PC-3 (cell line): ENCODE data around the gene ZNF343. TPM values are rescaled to one million over a fixed set of nuclear protein-coding genes. Genes with fewer than 3 reads are reported as not detected.

Source experiments
- ATAC-seq: fragments of 200-7000 bp; cut with Tn5 transposase; 2 replicates; pipeline ENCODE4 v1.9.1; 2020; ENCODE audit warnings: mild to moderate bottlenecking, moderate library complexity
- BruUV-seq: library from RNA; stranded (reverse); fragments of 400-500 nt; replicated peaks from 2 replicates; lab custom pipeline; 2021; lab: Mats Ljungman, UMichigan
- CTCF ChIA-PET: fragments of 300-600 bp; sonication (Branson Sonifier 250); formaldehyde crosslinking; loops from one replicate; lab custom pipeline; 2022; ENCODE audit warnings: antibody characterized with exemption; lab: Charles Lee
- POLR2A ChIA-PET: fragments of 300-600 bp; sonication (Branson Sonifier 250); formaldehyde crosslinking; loops from one replicate; lab custom pipeline; 2022; ENCODE audit warnings: antibody characterized with exemption; ENCODE audit not compliant: unreplicated experiment; lab: Charles Lee
- DNase-seq: peaks from one replicate; pipeline ENCODE4 v3.0.0-alpha.2; 2015
- H2AFZ ChIP-seq: fragments of 300-600 bp; sonication (generic); 2 replicates; pipeline ENCODE4 v1.6.0; 2016; ENCODE audit warnings: antibody characterized with exemption, low read length
- H3F3A ChIP-seq: fragments of 300-600 bp; sonication (generic); one replicate; pipeline ENCODE4 v1.6.0; 2017; ENCODE audit warnings: antibody characterized with exemption, low read length, control low read depth, mild to moderate bottlenecking; ENCODE audit not compliant: unreplicated experiment
- H3K27ac ChIP-seq: fragments of 300-600 bp; sonication (generic); 2 replicates; pipeline ENCODE4 v1.5.1; 2016; ENCODE audit warnings: mild to moderate bottlenecking, low read length
- H3K27me3 ChIP-seq: fragments of 300-600 bp; sonication (generic); 2 replicates; pipeline ENCODE4 v1.6.1; 2016; ENCODE audit warnings: low read length, mixed read lengths
- H3K36me3 ChIP-seq: fragments of 300-600 bp; sonication (generic); 2 replicates; pipeline ENCODE4 v1.6.1; 2016; ENCODE audit warnings: low read depth, mixed run types, low read length, mixed read lengths
- H3K4me1 ChIP-seq: fragments of 300-600 bp; sonication (generic); 2 replicates; pipeline ENCODE4 v1.5.1; 2016; ENCODE audit warnings: low read length; ENCODE audit not compliant: insufficient read depth
- H3K4me2 ChIP-seq: fragments of 300-600 bp; sonication (generic); 2 replicates; pipeline ENCODE4 v1.6.0; 2016; ENCODE audit warnings: low read length
- H3K4me3 ChIP-seq: fragments of 300-600 bp; sonication (generic); 2 replicates; pipeline ENCODE4 v1.5.1; 2016; ENCODE audit warnings: mild to moderate bottlenecking, low read length, mixed read lengths
- H3K79me2 ChIP-seq: fragments of 300-600 bp; sonication (generic); 2 replicates; pipeline ENCODE4 v1.6.1; 2017; ENCODE audit warnings: low read length, mixed read lengths
- H3K9ac ChIP-seq: fragments of 300-600 bp; sonication (generic); 2 replicates; pipeline ENCODE4 v1.6.0; 2016; ENCODE audit warnings: mild to moderate bottlenecking, low read length
- H3K9me2 ChIP-seq: fragments of 300-600 bp; sonication (generic); replicated peaks from 2 replicates; pipeline ENCODE4 v1.6.1; 2016; ENCODE audit warnings: mixed run types, low read length, mixed read lengths
- H3K9me3 ChIP-seq: fragments of 300-600 bp; sonication (generic); 2 replicates; pipeline ENCODE4 v1.6.1; 2016; ENCODE audit warnings: low read length, mixed read lengths
- H4K20me1 ChIP-seq: fragments of 300-600 bp; sonication (generic); 2 replicates; pipeline ENCODE4 v1.6.1; 2016; ENCODE audit warnings: low read length, mixed read lengths
- EZH2 ChIP-seq: fragments of 300-600 bp; sonication (generic); IDR thresholded peaks from one replicate; pipeline ENCODE4 v1.6.1; 2017; ENCODE audit warnings: antibody characterized with exemption, mild to moderate bottlenecking, low read length; ENCODE audit not compliant: unreplicated experiment
- EZH2phosphoT487 ChIP-seq: fragments of 300-600 bp; sonication (generic); IDR thresholded peaks from 2 replicates; pipeline ENCODE4 v1.6.1; 2018; ENCODE audit warnings: mild to moderate bottlenecking, antibody characterized with exemption, low read length, borderline replicate concordance
- intact Hi-C: fragments of 100-400 bp; cut with micrococcal nuclease; formaldehyde crosslinking; loops from 2 replicates; pipeline ENCODE4 v1.9.0; 2023
- total RNA-seq: library from RNA; depleted of rRNA; stranded (reverse); fragments of >200 nt; gene quantifications from 2 replicates; pipeline ENCODE4 v1.2.3, GENCODE V29; 2014
- TF ChIP-seq, protein P1 (sequence below): fragments of 300-600 bp; sonication (generic); conservative IDR thresholded peaks from 2 replicates; pipeline ENCODE4 v1.5.1; 2017; ENCODE audit warnings: antibody characterized with exemption, low read depth, mild to moderate bottlenecking, low read length

The ZNF343 gene
- total RNA-seq, 1 experiment from 2014 or later = 7.7 TPM

DNA sequence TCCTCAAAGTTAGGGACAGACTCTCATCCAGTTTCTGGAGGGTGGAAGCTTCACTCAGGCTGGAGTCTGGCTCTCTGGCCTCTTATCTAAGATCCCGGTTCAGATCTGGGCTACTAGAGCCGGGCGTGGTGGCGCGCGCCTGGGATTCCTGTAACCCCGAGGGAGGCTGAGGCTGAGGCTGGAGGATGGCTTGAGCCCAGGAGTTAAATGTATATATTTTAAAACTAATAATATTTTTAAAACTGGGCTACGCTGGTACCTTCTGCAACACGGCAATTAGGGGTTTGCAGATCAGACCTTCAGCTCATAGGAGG is 710 bp upstream of the ZNF343 start:
- Histone ChIP-seq H3K36me3 (no peaks in the 10 kb centered on the region), H4K20me1 (no peaks in the 10 kb centered on the region), H3K9me3 (no peaks in the 10 kb centered on the region), H3K79me2 (peaks cover 18% of the 10 kb centered on the region), H2AFZ (peak overlapping the region; percentile 99), H3K9me2 (no peaks in the 10 kb centered on the region), H3K27ac (no peak overlapping the region), H3K27me3 (peaks cover 4% of the 10 kb centered on the region; the same call in 1 of the 2 replicates), H3K4me2 (peak overlapping the region; percentile 95), H3K9ac (peak overlapping the region; percentile 80), H3F3A (no peaks in the 10 kb centered on the region), H3K4me1 (peaks cover 16% of the 10 kb centered on the region), H3K4me3 (peak overlapping the region; percentile 85)
- POLR2A ChIA-PET = interaction anchor here (0.6 kb wide), 1 partner anchor 177 kb away, joined by 5 read pairs; no protein-coding TSS in a partner anchor
- CTCF ChIA-PET = interaction anchor here (0.6 to 1.1 kb wide), 3 partner anchors 13 to 15 kb away, joined by 3 read pairs; no protein-coding TSS in a partner anchor
- intact Hi-C loops = loop anchor here (1.0 kb wide), 1 partner anchor 39 kb away; the partner anchor contains the start of gene SNRPB
- TSS peak; percentile 98 for BruUV-seq
- TF ChIP-seq EZH2phosphoT487 (no peak), EZH2 (no peak)
- TF ChIP-seq, protein P1, sequence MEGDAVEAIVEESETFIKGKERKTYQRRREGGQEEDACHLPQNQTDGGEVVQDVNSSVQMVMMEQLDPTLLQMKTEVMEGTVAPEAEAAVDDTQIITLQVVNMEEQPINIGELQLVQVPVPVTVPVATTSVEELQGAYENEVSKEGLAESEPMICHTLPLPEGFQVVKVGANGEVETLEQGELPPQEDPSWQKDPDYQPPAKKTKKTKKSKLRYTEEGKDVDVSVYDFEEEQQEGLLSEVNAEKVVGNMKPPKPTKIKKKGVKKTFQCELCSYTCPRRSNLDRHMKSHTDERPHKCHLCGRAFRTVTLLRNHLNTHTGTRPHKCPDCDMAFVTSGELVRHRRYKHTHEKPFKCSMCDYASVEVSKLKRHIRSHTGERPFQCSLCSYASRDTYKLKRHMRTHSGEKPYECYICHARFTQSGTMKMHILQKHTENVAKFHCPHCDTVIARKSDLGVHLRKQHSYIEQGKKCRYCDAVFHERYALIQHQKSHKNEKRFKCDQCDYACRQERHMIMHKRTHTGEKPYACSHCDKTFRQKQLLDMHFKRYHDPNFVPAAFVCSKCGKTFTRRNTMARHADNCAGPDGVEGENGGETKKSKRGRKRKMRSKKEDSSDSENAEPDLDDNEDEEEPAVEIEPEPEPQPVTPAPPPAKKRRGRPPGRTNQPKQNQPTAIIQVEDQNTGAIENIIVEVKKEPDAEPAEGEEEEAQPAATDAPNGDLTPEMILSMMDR = no peak
- no peak for ATAC-seq
- DNase-seq = no peak

DNA sequence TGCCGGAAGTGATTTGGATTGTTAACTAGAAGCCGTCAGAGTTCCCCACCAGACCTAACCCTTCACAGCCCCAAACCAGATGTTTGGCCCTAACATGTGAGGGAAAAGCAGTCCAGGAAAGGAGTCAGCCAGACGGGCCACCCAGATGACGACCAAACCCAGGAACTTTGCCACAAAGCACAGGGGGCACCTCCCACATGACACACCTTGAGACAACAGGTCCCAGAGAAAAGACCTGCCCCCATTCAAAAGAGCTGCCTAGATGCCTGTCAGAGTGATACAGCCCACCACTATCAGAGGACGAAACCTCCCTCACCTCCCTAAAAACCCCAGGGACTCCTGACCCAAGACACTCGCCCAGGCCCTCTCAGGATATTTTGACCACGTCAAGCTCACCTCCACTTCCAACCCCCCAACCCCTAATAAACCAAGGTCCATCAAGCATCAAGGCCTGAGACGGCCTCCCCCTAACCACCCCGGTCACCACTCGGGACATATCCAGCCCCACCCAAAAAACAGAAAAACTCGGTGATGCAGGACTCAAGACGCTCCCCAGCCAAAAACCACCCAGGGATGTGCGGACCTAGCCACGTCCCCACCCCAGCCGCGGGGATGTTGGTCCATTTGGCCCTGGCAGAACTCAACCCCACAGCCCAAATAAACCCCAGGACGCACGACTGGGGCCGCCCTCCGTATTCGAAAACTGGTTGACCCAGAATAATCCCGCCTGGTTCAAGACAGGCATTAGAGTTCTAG is 662 bp downstream of the ZNF343 start:
- DNase-seq (peak; percentile 60), ATAC-seq (peak; percentile 27)
- H3K27me3 ChIP-seq = peaks cover 4% of the 10 kb centered on the region; the same call in 1 of the 2 replicates
- BruUV-seq = no TSS peak
- peak overlapping the region; percentile 85 for H3K4me3 ChIP-seq
- H3K4me1 ChIP-seq = peaks cover 16% of the 10 kb centered on the region
- no peaks in the 10 kb centered on the region for H3F3A ChIP-seq
- TF ChIP-seq EZH2 (no peak), EZH2phosphoT487 (no peak)
- TF ChIP-seq, protein P1 = no peak
- H3K9ac ChIP-seq = peak overlapping the region; percentile 80
- CTCF ChIA-PET = no interaction called here
- no peak overlapping the region for H3K27ac ChIP-seq
- H4K20me1 ChIP-seq = no peaks in the 10 kb centered on the region
- H3K79me2 ChIP-seq = peaks cover 18% of the 10 kb centered on the region
- intact Hi-C loops = no loop called here
- H3K36me3 ChIP-seq = no peaks in the 10 kb centered on the region
- peak overlapping the region; percentile 99 for H2AFZ ChIP-seq
- no peaks in the 10 kb centered on the region for H3K9me2 ChIP-seq
- peak overlapping the region; percentile 95 for H3K4me2 ChIP-seq
- POLR2A ChIA-PET = interaction anchor here (0.6 kb wide), 1 partner anchor 1181 kb away, joined by 7 read pairs; no protein-coding TSS in a partner anchor
- no peaks in the 10 kb centered on the region for H3K9me3 ChIP-seq
